ENCODE measurements around the gene PPP1R17. TPM values are rescaled to one million over a fixed set of nuclear protein-coding genes. Genes with fewer than 3 reads are reported as not detected.

PPP1R17 gene
- total RNA-seq, 1 experiment from 2014 or later, result not detected

GRCh38 chr7:31664890-31665289 lies 22.1 kb upstream of the PPP1R17 start:
- ATAC-seq, result no peak
- Histone ChIP-seq H3K4me1 (ENCODE audit: control insufficient read depth, insufficient read depth, low read length) (no peaks in the 10 kb centered on the region), H3K36me3 (ENCODE audit: control insufficient read depth, insufficient read depth, low read length) (no peaks in the 10 kb centered on the region), H3K9me3 (ENCODE audit: control insufficient read depth, insufficient read depth, low read depth, low read length) (no peaks in the 10 kb centered on the region), H3K27me3 (ENCODE audit: control insufficient read depth, insufficient read depth, low read length) (no peaks in the 10 kb centered on the region), H3K27ac (ENCODE audit: low read length) (no peak overlapping the region), H3K4me3 (ENCODE audit: low read depth in 2 of 2, low read length in 2 of 2) (no peak overlapping the region)
- DNase-seq (ENCODE audit: low read depth, low spot score), result no peak
- BruUV-seq (replicated peaks), result no TSS peak
- no peak for TF ChIP-seq CTCF (IDR thresholded peaks at IDR 0.05)
- POLR2A ChIA-PET, result no interaction called here
- intact Hi-C loops (cut with micrococcal nuclease; ENCODE audit: unreplicated experiment) (no loop called here), in situ Hi-C loops (cut with HindIII; ENCODE audit: low pct_unique_long_range_greater_than_20kb, low sequenced_read_pairs) (no loop called here)
- CTCF ChIA-PET, result no interaction called here

GRCh38 chr7:31665546-31665945 lies 21.5 kb upstream of the PPP1R17 start:
- no peaks in the 10 kb centered on the region for H3K9me3 ChIP-seq (ENCODE audit: control insufficient read depth, insufficient read depth, low read depth, low read length)
- no peak overlapping the region for H3K27ac ChIP-seq (ENCODE audit: low read length)
- H3K4me1 ChIP-seq (ENCODE audit: control insufficient read depth, insufficient read depth, low read length), result no peaks in the 10 kb centered on the region
- in situ Hi-C loops (cut with HindIII; ENCODE audit: low pct_unique_long_range_greater_than_20kb, low sequenced_read_pairs) (no loop called here), intact Hi-C loops (cut with micrococcal nuclease; ENCODE audit: unreplicated experiment) (no loop called here)
- H3K36me3 ChIP-seq (ENCODE audit: control insufficient read depth, insufficient read depth, low read length), result no peaks in the 10 kb centered on the region
- BruUV-seq (replicated peaks), result no TSS peak
- ATAC-seq, result no peak
- ChIA-PET POLR2A (no interaction called here), CTCF (no interaction called here)
- no peak for DNase-seq (ENCODE audit: low read depth, low spot score)
- H3K4me3 ChIP-seq (ENCODE audit: low read depth in 2 of 2, low read length in 2 of 2), result no peak overlapping the region
- H3K27me3 ChIP-seq (ENCODE audit: control insufficient read depth, insufficient read depth, low read length), result no peaks in the 10 kb centered on the region
- TF ChIP-seq SIN3A (IDR thresholded peaks at IDR 0.05; ENCODE audit: borderline replicate concordance, insufficient read depth, low read depth, low read length), result no peak
- TF ChIP-seq TCF7L2 (IDR thresholded peaks at IDR 0.05; ENCODE audit: low read depth, low read length), result no peak
- no peak for TF ChIP-seq CTCF (IDR thresholded peaks at IDR 0.05)
- no peak for TF ChIP-seq REST (IDR thresholded peaks at IDR 0.05; ENCODE audit: insufficient read depth in 1 of 2, low read depth in 2 of 2, low read length in 1 of 2)
- no peak for TF ChIP-seq POLR2AphosphoS5 (IDR thresholded peaks at IDR 0.05; ENCODE audit: low read depth, low read length)

- Histone ChIP-seq H3K4me1 (ENCODE audit: control insufficient read depth, insufficient read depth, low read length) (no peaks in the 10 kb centered on the region), H3K27me3 (ENCODE audit: control insufficient read depth, insufficient read depth, low read length) (no peaks in the 10 kb centered on the region), H3K9me3 (ENCODE audit: control insufficient read depth, insufficient read depth, low read depth, low read length) (no peaks in the 10 kb centered on the region), H3K4me3 (ENCODE audit: low read depth in 2 of 2, low read length in 2 of 2) (no peak overlapping the region), H3K36me3 (ENCODE audit: control insufficient read depth, insufficient read depth, low read length) (no peaks in the 10 kb centered on the region), H3K27ac (ENCODE audit: low read length) (no peak overlapping the region)
- DNase-seq (ENCODE audit: low read depth, low spot score) (no peak), ATAC-seq (no peak)
- TF ChIP-seq REST (IDR thresholded peaks at IDR 0.05; ENCODE audit: insufficient read depth in 1 of 2, low read depth in 2 of 2, low read length in 1 of 2), result no peak
- TF ChIP-seq SIN3A (IDR thresholded peaks at IDR 0.05; ENCODE audit: borderline replicate concordance, insufficient read depth, low read depth, low read length), result no peak
- intact Hi-C loops (cut with micrococcal nuclease; ENCODE audit: unreplicated experiment) (no loop called here), in situ Hi-C loops (cut with HindIII; ENCODE audit: low pct_unique_long_range_greater_than_20kb, low sequenced_read_pairs) (no loop called here)
- no TSS peak for BruUV-seq (replicated peaks)
- ChIA-PET CTCF (no interaction called here), POLR2A (no interaction called here)
Measured at GRCh38 chr7:31669461-31669860, 17.6 kb upstream of the PPP1R17 start.

Measured in Panc1 (cell line).